Glomerular endothelial cell (primary cell): ENCODE results near the gene JUP. TPM values are rescaled to one million over a fixed set of nuclear protein-coding genes. Genes with fewer than 3 reads are reported as not detected.
A peak's percentile ranks its signal among the peaks of the same experiment; 100 is the strongest.
"Not testable (repeated sequence)": the region's sequence is repeated elsewhere in the genome, so short reads cannot be mapped to it uniquely, and the experiment has no call there.

Experiments
- DNase-seq: peaks from one replicate; pipeline ENCODE4 v3.0.0-alpha.2; 2011; ENCODE audit warnings: low read depth, low spot score; ENCODE audit errors: extremely low read depth
- total RNA-seq: library from RNA; depleted of rRNA; stranded (reverse); fragments of >200 nt; gene quantifications from 2 replicates; pipeline ENCODE4 v1.2.3, GENCODE V29; 2015

JUP gene
- 535 and 764 TPM in 2 replicates for total RNA-seq

DNA sequence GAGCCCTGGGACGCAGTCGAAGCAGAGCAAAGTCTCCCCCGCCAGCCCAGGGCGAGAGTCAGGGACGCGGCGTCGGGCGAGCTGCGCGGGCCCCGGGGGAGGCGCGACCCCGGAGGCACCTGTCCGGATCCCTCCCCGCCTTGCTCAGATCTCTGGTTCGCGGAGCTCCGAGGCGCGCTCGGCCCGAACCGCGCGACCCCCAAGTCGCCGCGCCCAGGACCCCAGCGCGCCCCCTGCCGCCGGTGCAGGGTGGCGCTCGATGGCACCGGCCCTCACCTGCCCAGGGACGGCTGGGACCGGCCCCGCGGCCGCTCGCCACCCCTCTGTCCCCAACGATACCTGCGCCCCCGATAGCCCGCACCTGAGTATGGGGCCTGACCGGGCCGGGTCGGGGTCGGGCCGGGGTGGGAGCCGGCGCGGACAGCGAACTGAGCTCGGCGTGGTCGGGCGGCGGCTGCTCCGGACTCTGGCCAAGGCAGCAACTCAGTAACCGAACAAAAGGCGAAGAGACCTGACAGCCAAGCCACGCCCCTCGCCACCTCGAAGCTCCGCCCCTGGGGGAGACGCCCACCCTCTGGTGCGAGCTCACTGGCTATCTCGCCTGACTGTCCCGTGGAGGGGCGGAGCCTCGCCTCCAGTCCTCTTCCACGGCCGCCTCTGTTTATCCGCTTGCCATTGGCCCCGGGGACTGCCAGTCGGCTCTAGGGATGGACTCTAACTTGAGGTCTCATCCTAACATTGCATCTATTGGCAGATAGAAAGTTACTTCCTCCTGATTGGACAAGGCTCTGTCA lies at the start of gene JUP:
Gene JUP (minus strand): TSS at position 485 of the 794 bp plus-strand sequence. CDS start 14,857 bp downstream, outside the sequence.
- DNase-seq: peak; percentile 88

DNA sequence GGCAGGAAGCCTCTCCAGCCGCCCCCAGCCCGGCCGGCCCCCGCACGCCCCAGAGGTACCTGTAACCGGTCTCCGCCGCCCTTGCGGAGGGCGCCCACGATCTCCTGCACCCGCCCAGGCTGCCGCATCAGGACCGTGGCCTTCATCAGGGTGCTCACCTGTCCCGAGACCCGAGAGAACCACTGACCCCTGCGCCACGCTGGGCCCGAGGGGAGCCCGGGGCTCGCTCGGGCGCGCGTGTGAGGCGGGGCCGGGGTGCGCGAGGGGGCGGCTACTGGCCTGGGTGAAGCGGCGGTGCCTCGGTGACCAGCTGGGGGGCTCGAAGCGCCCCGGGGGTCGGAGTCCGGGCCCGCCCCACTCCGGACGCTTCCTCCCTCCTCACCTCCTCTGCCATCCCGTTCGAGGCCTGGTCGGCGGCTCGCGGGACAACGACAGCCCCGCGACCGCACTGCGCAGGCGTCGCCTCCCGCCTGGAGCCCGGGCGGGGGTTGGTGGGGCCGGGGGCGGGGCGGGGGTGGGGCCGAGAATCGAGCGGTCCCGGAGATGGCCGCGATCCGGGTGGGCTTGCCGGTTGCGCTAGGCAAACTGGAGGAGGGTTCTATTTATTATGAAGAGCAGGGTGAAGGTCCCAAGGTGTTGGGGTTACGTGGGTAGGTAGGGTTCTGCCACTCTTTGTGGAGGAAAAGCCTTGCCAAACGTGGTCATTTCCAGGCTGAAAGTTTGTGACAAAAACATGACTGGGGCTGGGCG lies 49.5 kb upstream of the JUP start, which contains the start of gene NT5C3B:
Gene NT5C3B (minus strand): TSS at position 433 of the 750 bp plus-strand sequence. CDS start 39 bp downstream, at position 394.
- no peak for DNase-seq

DNA sequence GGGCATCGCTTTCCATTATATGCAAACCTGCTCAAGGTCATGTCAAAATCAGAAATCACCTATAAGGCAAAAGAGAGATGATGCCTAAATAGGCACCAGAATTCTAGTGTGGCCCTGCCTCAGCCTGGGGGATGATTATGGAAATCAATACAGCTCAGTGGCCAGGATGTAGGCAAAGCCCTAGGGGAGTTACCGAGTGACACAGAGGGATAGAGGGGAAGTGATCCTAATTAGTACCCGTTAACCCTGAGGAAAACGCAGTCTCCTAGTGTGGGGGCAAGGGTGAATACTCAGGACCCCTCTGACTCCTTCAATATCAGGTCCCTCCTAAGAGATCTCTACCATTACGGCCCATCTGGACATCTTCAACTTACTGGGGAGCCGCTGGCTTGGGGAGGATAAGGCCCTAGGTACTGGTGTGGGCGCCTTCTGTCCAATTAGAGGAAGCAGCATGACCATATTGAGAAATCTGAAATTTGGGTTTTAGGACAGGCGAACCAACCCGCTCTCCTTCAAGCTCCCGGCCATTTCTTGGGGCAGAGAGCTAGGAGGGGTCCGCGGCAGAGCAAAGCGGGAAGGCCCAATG lies 48.8 kb upstream of the JUP start:
- DNase-seq: no peak

DNA sequence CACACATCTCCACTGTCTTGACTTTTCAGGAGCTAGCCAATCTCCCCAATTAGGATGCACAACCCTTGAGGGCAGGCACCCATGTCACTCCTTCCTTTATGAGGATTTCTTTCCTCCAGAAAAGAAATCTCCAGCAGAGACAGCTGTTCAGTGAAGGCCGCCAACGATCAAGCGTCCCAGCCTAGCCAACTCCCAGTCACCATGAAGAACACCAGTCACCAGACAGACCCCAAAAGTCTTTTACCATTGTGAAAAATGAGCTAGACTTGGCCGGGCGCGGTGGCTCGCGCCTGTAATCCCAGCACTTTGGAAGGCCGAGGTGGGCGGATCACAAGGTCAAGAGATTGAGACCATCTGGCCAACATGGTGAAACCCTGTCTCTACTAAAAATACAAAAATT lies 43.5 kb upstream of the JUP start:
- DNase-seq: not testable (repeated sequence)

DNA sequence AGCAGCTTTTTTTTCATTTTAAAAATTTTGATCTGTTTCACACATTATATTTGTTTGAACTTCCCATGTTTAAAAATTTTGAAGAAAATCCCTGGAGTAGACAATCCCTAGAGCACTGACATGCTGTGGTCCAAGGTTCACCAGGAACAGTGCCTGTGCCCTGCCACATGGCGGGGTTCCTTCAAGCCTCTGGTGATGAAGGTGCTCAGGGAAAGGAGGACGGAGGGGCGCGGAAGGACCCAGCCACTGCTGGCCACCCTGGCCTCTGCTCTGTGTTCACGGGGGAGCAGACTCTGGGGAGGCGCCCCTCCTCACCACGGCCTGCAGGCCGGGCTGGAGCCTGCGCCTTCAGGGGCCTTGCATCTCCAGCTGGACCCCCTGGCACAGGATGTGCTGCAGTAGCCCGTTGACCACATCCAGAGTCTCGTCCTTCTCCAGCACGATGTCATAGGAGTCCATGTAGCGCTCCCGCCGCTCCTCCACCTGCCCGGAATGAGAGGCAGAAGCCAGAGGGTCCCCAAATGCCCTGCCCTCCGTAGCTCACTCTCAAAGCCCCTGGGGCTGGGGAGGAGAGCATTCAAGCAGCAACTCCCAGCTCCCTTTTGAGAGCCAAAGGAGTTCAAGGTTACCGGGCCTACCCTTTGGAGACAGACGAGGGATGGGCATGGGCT lies 38.8 kb upstream of the JUP start:
- no peak for DNase-seq

DNA sequence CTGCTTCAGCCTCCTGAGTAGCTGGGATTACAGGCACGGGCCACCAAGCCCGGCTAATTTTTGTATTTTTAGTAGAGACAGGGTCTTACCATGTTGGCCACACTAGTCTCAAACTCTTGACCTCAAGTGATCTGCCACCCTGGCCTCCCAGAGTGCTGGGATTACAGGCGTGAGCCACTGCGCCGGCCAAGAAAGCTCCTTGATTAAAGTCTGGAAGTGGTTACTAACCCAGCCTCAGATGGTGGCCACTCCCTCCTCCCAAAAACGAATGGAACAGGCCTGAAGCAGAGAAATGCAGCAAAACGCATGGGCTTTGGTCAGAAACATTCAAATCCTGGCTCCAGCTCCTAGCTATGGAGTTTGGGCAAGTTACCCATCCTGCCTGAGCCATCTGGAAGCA lies 37.6 kb upstream of the JUP start:
- DNase-seq: no peak

DNA sequence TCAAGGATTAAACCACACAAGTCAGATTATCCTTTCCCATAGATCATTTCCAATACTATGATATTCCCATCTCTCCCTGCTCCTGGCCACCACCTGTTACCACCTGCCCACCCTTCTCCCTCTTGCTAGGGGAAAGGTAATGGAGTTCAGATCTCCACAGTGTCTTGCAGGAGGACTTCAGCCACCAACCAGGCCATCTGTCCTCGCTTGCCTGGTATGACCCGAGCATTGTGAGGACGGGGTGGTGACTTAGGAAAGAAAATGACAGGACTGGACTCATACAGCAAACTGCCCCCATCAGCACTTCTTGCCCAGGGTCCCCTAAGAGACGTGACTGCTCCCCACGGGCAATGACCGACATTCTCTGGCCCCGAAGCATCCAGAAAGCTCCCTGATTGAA lies 37.1 kb upstream of the JUP start:
- DNase-seq: no peak

DNA sequence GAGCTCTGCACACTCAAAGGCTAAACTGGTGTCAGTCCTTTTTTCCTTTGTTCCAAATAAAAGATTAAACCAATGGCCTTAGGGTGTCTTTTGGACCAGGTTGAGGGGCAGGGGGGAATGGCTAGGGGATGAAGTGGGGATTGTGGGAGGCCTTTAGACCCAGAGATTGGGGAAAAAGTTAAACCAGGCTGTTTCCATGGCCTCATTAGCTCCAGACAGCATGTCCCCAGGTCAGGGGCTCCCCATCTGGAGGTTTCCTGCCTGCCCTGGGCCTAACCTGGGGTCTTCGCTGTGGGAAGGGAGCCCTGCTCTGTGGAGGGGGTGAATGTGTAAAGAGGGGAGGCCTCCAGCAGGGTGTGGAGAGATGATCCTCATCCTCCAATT lies 36.6 kb upstream of the JUP start:
- DNase-seq: no peak

DNA sequence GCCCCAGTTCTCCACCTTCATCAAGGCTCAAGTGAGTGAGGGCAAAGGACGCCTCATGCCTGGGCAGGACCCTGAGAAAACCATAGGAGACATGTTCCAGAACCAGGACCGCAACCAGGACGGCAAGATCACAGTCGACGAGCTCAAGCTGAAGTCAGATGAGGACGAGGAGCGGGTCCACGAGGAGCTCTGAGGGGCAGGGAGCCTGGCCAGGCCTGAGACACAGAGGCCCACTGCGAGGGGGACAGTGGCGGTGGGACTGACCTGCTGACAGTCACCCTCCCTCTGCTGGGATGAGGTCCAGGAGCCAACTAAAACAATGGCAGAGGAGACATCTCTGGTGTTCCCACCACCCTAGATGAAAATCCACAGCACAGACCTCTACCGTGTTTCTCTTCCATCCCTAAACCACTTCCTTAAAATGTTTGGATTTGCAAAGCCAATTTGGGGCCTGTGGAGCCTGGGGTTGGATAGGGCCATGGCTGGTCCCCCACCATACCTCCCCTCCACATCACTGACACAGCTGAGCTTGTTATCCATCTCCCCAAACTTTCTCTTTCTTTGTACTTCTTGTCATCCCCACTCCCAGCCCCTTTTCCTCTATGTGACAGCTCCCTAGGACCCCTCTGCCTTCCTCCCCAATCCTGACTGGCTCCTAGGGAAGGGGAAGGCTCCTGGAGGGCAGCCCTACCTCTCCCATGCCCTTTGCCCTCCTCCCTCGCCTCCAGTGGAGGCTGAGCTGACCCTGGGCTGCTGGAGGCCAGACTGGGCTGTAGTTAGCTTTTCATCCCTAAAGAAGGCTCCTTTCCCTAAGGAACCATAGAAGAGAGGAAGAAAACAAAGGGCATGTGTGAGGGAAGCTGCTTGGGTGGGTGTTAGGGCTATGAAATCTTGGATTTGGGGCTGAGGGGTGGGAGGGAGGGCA lies 36.0 kb upstream of the JUP start:
- no peak for DNase-seq

DNA sequence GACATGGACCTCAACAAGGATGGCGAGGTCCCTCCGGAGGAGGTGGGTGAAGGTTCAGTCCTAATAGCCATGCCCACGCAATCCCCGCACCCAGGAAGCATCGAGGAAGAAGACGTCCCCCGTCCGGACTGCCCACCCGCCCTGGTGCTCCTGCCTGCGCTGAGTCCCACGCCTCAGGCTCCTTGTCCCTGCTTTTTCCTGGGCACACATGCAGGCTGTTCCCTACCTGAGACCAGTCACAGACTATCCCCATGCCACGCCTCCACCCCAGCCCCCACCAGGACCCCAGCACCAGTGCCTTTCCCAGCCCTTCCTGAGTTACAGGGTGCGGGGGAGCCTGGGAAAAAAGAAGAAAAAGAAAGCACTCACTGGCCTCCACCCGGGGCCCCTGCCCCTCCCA lies 35.3 kb upstream of the JUP start:
- DNase-seq: no peak

DNA sequence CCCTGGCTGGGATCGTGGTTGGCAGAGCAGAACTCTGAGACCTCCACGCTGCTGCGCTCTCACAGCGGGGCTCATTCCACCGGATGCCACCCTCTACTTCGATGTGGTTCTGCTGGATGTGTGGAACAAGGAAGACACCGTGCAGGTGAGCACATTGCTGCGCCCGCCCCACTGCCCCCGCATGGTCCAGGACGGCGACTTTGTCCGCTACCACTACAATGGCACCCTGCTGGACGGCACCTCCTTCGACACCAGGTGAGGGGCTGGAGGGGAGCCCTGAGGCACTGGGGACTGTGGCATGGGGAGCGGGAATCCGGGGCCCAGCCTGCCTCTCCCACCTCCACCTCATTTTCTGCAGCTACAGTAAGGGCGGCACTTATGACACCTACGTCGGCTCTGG lies 31.5 kb upstream of the JUP start:
- DNase-seq: no peak

DNA sequence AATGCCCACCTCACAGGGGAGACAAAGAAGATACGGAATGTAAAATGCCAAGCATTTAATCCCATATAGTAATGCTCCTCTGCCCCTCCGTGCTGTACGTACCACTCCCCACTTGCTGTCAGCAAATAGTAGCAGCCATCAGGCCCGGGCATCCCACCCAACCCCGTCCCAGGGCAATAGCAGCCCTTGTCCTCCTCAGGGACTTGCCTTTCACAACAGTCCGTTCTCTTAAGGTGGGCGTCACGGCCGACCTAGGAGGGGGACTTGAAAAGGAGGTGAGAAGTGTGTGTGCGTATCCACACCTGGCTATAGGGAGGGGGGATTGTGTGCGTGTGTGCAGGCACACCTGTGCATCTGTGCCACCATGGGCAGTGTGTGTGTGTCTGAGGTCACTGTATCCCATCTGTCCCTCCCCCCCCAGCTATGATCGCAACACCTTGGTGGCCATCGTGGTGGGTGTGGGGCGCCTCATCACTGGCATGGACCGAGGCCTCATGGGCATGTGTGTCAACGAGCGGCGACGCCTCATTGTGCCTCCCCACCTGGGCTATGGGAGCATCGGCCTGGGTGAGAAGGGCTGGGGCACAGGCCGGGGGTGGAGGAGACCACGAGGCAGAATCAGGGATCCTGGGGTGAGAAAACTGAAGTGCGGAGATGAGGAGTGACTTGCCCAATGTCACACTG lies 30.3 kb upstream of the JUP start:
- DNase-seq: no peak

DNA sequence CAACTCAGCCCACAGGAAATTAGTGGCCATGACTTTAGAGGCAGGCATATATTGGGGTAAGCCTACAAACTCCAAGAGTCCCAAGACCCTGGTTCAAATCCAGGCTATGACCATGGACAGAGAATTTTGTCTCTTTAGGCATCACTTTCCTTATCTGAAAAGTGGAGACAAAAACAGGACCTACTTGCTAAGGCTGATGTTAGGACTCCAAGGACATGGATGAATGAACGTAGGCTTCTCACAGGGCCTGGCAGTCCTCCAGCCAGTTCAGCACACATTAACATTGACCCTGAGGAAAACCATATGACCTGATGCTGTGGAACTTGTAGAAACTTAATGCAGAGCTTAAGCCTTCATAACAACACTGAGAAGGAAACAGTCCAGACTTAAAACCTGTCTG lies 27.7 kb upstream of the JUP start:
- DNase-seq: no peak

DNA sequence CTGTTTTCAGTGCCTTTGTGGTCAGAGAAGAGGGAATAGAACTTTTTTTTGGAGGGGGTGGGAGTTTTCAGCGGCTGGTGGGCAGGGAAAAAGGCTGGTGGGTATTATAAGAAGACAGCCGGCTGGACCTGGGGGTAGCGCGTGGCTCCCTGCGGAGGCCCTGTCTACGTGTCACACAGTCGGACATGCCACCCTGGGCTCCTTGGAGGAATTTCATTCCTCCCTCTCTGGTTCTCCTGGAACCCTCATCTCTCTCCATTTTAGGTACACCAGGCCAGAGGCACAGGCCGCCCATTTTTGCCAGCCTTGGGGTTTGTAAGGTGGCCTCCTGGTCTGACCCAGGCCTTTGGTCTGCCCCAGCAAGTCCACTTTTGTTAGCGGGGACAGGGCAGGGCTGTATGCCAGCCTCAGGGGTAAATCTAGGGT lies 27.2 kb upstream of the JUP start:
- DNase-seq: no peak

DNA sequence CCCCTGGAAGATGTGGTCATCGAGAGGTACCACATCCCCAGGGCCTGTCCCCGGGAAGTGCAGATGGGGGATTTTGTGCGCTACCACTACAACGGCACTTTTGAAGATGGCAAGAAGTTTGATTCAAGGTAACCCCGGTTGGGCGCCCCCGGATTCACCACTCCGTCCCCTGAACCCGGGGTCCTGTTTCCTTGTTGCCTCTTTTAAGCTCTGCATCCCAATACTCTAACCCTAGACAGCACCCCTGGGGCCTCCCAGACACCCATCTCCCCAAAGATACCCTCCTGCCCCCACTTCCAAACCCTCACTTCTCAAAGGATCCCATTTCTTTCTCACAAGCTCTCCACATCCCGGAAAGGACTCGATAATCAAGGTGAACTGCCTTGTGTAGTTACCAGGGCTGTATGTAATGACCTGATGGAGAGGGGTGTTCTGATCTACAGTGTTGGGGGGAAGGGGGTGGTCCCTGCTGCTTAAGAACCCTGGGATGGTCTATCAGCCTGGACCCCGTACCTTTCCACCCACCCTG lies 26.7 kb upstream of the JUP start:
- no peak for DNase-seq

DNA sequence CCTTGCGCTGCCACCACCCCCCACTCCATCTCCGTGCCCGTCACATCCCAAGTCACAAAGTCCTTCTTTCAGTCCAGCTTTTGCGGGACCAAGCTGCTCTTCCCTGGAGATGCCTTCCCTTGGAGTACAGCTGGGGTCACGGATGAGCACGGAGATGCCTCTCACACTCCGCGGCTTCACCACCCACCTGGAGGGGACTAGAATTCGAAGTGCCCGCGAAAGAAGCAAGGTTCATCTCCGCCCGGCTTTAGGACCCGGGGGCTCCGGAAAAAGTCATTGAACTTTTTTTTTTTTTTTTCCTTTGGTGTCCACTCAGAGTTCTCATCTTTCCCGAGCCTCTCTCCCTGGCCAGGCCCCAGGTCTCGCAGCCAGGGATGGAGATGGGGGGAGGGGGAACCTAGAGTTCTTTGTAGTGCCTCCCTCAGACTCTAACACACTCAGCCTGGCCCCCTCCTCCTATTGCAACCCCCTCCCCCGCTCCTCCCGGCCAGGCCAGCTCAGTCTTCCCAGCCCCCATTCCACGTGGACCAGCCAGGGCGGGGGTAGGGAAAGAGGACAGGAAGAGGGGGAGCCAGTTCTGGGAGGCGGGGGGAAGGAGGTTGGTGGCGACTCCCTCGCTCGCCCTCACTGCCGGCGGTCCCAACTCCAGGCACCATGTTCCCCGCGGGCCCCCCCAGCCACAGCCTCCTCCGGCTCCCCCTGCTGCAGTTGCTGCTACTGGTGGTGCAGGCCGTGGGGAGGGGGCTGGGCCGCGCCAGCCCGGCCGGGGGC lies 26.1 kb upstream of the JUP start, which contains the start of gene FKBP10:
Gene FKBP10 (plus strand): TSS at position 624 of the 771 bp plus-strand sequence. CDS start 31 bp downstream, at position 655.
- no peak for DNase-seq

DNA sequence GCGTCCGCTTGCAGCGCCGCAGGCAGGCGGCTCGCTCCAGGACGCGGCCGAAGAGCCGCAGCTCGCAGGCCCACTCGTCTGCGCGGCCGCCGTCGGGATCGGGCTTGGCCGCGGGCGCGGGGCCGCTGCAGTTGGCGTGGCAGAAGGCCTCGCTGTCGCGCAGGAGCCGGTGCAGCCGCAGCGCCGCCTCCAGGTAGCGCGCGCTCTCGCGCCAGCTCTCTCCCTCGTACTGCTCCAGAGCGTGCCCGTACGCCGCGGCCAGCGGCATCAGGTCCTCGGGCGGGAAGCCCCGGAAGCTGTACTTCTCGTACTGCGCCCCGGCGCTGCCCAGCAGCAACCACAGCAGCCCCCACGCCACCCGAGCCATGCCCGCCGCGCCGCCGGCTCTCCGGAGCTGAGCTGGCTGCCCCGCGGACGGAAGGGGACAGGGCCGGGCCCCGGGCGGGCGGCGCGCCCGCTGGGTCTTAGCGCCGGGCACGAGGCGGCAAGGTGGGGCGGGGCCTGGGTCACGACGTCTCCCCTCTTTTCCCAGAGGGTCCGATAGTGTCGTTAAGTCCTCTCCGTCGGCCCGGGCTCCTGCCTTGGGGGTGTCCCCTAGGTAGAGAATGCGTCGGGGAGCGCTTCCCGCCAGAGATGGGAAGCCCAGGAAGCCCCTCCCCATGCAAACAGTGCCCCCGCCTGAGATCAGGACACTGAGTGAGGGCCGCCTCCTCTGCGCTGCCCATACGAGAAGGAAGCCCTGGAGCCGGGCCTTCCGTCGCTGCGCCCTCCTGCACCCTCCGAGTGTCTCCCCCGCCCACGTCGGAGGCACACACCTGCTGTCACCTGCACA lies 25.3 kb upstream of the JUP start, which contains the start of gene P3H4:
Gene P3H4 (minus strand): TSS at position 401 of the 832 bp plus-strand sequence. CDS start 34 bp downstream, at position 367.
- DNase-seq: no peak
